Measurements from ENCODE around the gene LZTR1. TPM values are rescaled to one million over a fixed set of nuclear protein-coding genes. Genes with fewer than 3 reads are reported as not detected.
"Not testable (repeated sequence)": the region's sequence is repeated elsewhere in the genome, so short reads cannot be mapped to it uniquely, and the experiment has no call there.

LZTR1 gene
- total RNA-seq (ENCODE audit: low replicate concordance): 21.9 and 39.4 TPM in 2 replicates

DNA sequence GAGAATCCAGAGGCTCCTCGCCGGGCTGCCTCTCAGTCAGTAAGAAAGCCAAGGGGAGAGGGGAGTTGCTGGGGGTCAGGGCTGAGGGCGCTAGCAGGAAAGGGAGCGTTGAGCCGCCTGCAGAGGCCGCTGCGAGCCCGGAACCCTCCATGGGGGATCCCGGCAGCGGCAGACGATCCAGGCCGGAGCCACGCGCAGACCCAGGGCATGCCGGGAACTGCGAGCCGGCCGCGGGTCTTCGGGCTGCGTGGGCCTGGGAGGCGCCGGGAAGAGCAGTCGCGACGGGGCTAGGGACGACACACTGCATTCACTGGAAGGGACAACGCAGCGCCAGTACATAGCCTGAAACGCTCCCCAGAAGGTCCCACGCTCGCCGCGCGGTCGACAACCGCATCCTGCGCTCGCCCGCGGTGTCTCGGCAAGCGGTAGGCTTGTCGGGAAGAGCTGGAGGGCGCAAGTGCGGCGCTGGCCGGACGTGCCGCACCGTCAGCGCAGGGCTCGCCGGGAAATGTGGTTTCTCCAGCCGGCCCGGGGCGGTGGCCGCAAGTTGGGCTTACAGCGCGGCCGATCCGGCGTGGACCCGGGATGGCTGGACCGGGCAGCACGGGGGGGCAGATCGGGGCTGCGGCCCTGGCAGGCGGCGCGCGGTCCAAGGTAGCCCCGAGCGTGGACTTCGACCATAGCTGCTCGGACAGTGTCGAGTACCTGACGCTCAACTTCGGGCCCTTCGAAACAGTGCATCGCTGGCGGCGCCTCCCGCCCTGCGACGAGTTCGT, at the start of gene LZTR1:
TSS of gene LZTR1 (plus strand) at position 511 of the 776 bp plus-strand sequence. CDS start at position 586, 75 bp downstream.
- Histone ChIP-seq H3K36me3 (no peaks in the 10 kb centered on the region), H3K79me2 (ENCODE audit: low read depth) (peaks cover 22% of the 10 kb centered on the region), H3K9ac (peak within 1 kb of the TSS; percentile 66), H3K4me3 (peak within 1 kb of the TSS; percentile 66), H3K27ac (peak within 1 kb of the TSS; percentile 40), H3K9me3 (ENCODE audit: low read depth) (no peaks in the 10 kb centered on the region), H2AFZ (replicated peaks) (peak within 1 kb of the TSS; percentile 75), H3K4me1 (peaks cover 24% of the 10 kb centered on the region), H3K4me2 (peak within 1 kb of the TSS; percentile 92), H3F3A (ENCODE audit: low read depth) (peaks cover 28% of the 10 kb centered on the region), H3K27me3 (no peaks in the 10 kb centered on the region), H4K20me1 (ENCODE audit: low read depth) (no peaks in the 10 kb centered on the region)
- no peaks in the 10 kb centered on the region for H3K9me3 Mint-ChIP-seq
- H3K36me3 Mint-ChIP-seq: peaks cover 12% of the 10 kb centered on the region
- TF ChIP-seq EZH2 (IDR thresholded peaks at IDR 0.05) (peak; percentile 48), EZH2phosphoT487 (IDR thresholded peaks at IDR 0.05) (no peak)
- TF ChIP-seq, protein P1, sequence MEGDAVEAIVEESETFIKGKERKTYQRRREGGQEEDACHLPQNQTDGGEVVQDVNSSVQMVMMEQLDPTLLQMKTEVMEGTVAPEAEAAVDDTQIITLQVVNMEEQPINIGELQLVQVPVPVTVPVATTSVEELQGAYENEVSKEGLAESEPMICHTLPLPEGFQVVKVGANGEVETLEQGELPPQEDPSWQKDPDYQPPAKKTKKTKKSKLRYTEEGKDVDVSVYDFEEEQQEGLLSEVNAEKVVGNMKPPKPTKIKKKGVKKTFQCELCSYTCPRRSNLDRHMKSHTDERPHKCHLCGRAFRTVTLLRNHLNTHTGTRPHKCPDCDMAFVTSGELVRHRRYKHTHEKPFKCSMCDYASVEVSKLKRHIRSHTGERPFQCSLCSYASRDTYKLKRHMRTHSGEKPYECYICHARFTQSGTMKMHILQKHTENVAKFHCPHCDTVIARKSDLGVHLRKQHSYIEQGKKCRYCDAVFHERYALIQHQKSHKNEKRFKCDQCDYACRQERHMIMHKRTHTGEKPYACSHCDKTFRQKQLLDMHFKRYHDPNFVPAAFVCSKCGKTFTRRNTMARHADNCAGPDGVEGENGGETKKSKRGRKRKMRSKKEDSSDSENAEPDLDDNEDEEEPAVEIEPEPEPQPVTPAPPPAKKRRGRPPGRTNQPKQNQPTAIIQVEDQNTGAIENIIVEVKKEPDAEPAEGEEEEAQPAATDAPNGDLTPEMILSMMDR (IDR thresholded peaks at IDR 0.05): peak; percentile 49
- H3K27me3 Mint-ChIP-seq (ENCODE audit: insufficient read depth, low read depth): peaks cover 11% of the 10 kb centered on the region
- peak; percentile 91 for DNase-seq (ENCODE audit: low spot score)
- H3K27ac Mint-ChIP-seq: peak within 1 kb of the TSS; percentile 97
- peaks cover 26% of the 10 kb centered on the region for H3K4me1 Mint-ChIP-seq
- peak within 1 kb of the TSS; percentile 99 for H3K4me3 Mint-ChIP-seq

DNA sequence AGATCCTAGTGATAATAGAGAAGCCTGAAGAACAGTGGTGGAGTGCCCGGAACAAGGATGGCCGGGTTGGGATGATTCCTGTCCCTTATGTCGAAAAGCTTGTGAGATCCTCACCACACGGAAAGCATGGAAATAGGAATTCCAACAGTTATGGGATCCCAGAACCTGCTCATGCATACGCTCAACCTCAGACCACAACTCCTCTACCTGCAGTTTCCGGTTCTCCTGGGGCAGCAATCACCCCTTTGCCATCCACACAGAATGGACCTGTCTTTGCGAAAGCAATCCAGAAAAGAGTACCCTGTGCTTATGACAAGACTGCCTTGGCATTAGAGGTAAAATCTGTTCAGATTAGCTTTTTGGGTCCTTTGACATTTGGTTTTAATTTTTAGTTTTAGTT, 48.2 kb upstream of the LZTR1 start:
- H3K36me3 Mint-ChIP-seq: peaks cover 42% of the 10 kb centered on the region
- no peak overlapping the region for H3K4me3 Mint-ChIP-seq
- no peak overlapping the region for H3K27ac ChIP-seq
- no peak overlapping the region for H3K9ac ChIP-seq
- peaks cover 100% of the 10 kb centered on the region for H3K79me2 ChIP-seq (ENCODE audit: low read depth)
- H3K27ac Mint-ChIP-seq: peak overlapping the region; percentile 29
- H3K9me3 ChIP-seq (ENCODE audit: low read depth): no peaks in the 10 kb centered on the region
- no peak for DNase-seq (ENCODE audit: low spot score)
- no peaks in the 10 kb centered on the region for H3K27me3 ChIP-seq
- H3K4me1 ChIP-seq: no peaks in the 10 kb centered on the region
- H2AFZ ChIP-seq (replicated peaks): no peak overlapping the region
- H4K20me1 ChIP-seq (ENCODE audit: low read depth): peaks cover 97% of the 10 kb centered on the region
- no peak for TF ChIP-seq EZH2 (IDR thresholded peaks at IDR 0.05)
- TF ChIP-seq, protein P1 (IDR thresholded peaks at IDR 0.05): no peak
- TF ChIP-seq EZH2phosphoT487 (IDR thresholded peaks at IDR 0.05): no peak
- H3K4me2 ChIP-seq: no peak overlapping the region
- H3K4me3 ChIP-seq: no peak overlapping the region
- H3K27me3 Mint-ChIP-seq (ENCODE audit: insufficient read depth, low read depth): peaks cover 5% of the 10 kb centered on the region
- peaks cover under 1% of the 10 kb centered on the region for H3K9me3 Mint-ChIP-seq
- peaks cover 22% of the 10 kb centered on the region for H3K36me3 ChIP-seq
- peaks cover 8% of the 10 kb centered on the region for H3K4me1 Mint-ChIP-seq
- peaks cover 6% of the 10 kb centered on the region for H3F3A ChIP-seq (ENCODE audit: low read depth)

DNA sequence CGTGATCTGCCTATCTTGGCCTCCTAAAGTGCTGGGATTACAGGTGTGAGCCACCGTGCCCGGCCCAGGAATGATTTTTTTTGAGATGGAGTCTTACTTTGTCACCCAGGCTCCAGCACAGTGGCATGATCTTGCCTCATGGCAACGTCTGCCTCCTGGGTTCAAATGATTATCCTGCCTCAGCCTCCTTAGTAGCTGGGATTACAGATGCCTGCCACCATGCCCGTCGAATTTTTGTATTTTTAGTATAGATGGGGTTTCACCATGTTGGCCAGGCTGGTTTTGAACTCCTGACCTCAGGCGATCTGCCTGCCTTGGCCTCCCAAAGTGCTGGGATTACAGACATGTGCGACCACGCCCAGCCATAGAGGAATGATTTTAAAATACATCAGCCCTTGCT, 47.0 kb upstream of the LZTR1 start:
- H3K4me3 Mint-ChIP-seq; H3K27ac ChIP-seq; H3K27ac Mint-ChIP-seq; H2AFZ ChIP-seq (replicated peaks); H3K4me2 ChIP-seq; H3K9ac ChIP-seq; H3F3A ChIP-seq (ENCODE audit: low read depth); H3K4me1 ChIP-seq; H3K9me3 Mint-ChIP-seq; H3K4me3 ChIP-seq; DNase-seq (ENCODE audit: low spot score); H3K27me3 Mint-ChIP-seq (ENCODE audit: insufficient read depth, low read depth); H3K9me3 ChIP-seq (ENCODE audit: low read depth); H3K27me3 ChIP-seq: not testable (repeated sequence)
- H3K4me1 Mint-ChIP-seq: peaks cover 10% of the 10 kb centered on the region
- peaks cover 17% of the 10 kb centered on the region for H3K36me3 ChIP-seq
- peaks cover 100% of the 10 kb centered on the region for H4K20me1 ChIP-seq (ENCODE audit: low read depth)
- peaks cover 100% of the 10 kb centered on the region for H3K79me2 ChIP-seq (ENCODE audit: low read depth)
- peaks cover 39% of the 10 kb centered on the region for H3K36me3 Mint-ChIP-seq

DNA sequence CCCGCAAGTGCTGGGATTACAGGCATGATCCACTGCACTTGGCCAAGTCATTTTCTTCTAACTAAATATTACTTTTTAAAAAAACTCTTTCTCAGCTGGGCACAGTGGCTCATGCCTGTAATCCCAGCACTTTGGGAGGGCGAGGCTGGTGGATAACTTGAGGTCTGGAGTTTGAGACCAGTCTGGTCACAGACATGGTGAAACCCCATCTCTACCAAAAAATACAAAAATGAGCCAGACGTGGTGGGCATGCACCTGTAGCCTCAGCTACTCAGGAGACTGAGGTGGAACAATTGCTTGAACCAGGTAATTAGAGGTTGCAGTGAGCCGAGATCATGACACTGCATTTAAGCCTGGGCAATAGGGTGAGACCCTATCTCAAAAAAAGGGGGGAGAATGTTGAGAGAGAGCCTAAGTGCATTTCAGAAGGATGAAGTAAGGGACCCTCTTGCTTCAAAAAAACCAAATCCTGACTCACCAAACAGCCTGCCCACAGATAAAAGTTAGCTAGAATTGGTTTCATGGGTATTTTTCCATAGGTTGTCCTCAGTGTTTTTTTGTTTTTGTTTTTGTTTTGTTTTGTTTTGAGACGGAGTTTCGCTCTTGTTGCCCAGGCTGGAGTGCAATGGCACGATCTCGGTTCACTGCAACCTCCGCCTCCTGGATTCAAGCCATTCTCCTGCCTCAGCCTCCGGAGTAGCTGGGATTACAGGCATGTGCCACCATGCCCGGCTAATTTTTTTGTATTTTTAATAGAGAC, 46.1 kb upstream of the LZTR1 start:
- H3K27ac ChIP-seq; H3K4me3 Mint-ChIP-seq; H3K27ac Mint-ChIP-seq; H3K27me3 ChIP-seq; H3K4me2 ChIP-seq; H3K4me3 ChIP-seq; H3K9me3 Mint-ChIP-seq; H3F3A ChIP-seq (ENCODE audit: low read depth); H3K4me1 ChIP-seq; H3K9me3 ChIP-seq (ENCODE audit: low read depth); H3K9ac ChIP-seq; H2AFZ ChIP-seq (replicated peaks); DNase-seq (ENCODE audit: low spot score); H3K27me3 Mint-ChIP-seq (ENCODE audit: insufficient read depth, low read depth): not testable (repeated sequence)
- H3K79me2 ChIP-seq (ENCODE audit: low read depth): peaks cover 100% of the 10 kb centered on the region
- H3K36me3 ChIP-seq: peaks cover 16% of the 10 kb centered on the region
- peaks cover 44% of the 10 kb centered on the region for H3K36me3 Mint-ChIP-seq
- H3K4me1 Mint-ChIP-seq: peaks cover 14% of the 10 kb centered on the region
- H4K20me1 ChIP-seq (ENCODE audit: low read depth): peaks cover 100% of the 10 kb centered on the region
